ENCODE results near the gene SCGB1A1.
A peak's percentile ranks its signal among the peaks of the same experiment; 100 is the strongest.
"Not testable (repeated sequence)": the region's sequence is repeated elsewhere in the genome, so short reads cannot be mapped to it uniquely, and the experiment has no call there.

SCGB1A1 gene

DNA sequence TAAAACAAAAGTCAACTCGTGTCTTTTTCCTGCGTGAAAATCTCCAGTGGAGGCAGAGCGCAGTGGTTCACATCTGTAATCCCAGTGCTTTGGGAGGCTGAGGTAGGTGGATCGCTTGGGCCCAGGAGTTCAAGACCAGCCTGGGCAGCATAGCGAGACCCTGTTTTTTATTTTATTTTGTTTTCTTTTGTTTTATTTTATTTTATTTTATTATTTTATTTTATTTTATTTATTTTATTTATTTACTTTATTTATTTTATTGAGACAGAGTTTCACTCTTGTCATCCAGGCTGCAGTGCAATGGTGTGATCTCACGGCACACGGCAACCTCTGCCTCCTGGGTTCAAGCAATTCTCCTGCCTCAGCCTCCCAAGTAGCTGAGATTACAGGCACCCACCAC, 31.1 kb downstream of the SCGB1A1 start:
- DNase-seq (ENCODE audit: low spot score), result not testable (repeated sequence)

DNA sequence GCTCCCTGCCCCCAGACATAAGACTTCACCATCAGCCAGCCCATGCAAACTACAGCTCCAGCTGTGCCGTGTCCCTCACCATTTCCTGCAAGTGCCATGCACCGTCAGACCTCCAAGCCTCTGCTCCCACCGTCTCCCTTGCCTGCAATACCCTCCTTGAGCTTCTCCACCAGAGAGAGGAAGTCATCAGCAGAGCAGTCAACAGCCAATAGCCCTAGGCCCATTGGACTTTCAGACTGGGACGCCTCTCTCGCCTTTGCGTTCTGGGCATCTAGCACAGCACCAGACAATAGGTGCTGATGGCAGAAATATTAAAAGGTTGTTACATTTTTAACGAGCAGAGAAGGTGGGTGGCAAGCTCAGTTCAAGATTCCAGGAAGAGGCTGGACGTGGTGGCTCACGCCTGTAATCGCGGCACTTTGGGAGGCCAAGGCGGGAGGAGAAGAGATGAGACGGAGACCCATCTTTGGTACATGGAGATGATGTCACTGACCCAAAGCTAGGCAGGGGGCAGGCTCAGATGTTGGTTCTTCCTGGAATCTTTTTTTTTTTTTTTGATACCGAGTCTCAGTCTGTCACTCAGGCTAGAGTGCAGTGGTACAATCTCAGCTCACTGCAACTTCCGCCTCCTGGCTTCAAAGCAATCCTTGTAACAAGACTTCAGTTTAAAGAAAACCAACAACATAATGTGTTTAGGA, 31.9 kb downstream of the SCGB1A1 start:
- no peak for DNase-seq (ENCODE audit: low spot score)

- DNase-seq (ENCODE audit: low spot score), result no peak
Measured at GRCh38 chr11:62451241-62451621, 32.4 kb downstream of the SCGB1A1 start.

- no peak for DNase-seq (ENCODE audit: low spot score)
Measured at GRCh38 chr11:62452261-62452660, 33.4 kb downstream of the SCGB1A1 start.

GRCh38 chr11:62452839-62453468, 34.1 kb downstream of the SCGB1A1 start:
- no peak for DNase-seq (ENCODE audit: low spot score)

DNA sequence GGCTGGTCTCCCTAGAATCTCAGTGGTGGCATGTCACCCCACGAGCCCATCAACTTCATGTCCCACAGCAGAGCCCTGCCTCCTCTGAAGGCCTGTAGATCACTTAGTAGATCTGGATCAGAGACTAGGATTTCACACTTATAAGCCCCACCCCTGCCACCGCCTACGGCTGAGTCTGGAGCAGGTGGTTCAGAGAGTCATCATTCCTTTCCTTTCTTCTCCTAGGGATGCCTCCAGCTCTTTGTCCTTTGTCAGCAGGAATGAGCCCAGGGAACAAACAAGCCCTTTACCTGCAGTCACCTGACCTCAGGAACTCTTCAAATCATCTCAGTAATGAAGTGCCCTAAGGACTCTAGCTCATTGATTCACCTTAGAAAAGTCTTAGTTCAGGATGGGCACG, 37.8 kb downstream of the SCGB1A1 start:
- DNase-seq (ENCODE audit: low spot score), result no peak

- no peak for DNase-seq (ENCODE audit: low spot score)
Measured at GRCh38 chr11:62457478-62457877, 38.6 kb downstream of the SCGB1A1 start.

DNA sequence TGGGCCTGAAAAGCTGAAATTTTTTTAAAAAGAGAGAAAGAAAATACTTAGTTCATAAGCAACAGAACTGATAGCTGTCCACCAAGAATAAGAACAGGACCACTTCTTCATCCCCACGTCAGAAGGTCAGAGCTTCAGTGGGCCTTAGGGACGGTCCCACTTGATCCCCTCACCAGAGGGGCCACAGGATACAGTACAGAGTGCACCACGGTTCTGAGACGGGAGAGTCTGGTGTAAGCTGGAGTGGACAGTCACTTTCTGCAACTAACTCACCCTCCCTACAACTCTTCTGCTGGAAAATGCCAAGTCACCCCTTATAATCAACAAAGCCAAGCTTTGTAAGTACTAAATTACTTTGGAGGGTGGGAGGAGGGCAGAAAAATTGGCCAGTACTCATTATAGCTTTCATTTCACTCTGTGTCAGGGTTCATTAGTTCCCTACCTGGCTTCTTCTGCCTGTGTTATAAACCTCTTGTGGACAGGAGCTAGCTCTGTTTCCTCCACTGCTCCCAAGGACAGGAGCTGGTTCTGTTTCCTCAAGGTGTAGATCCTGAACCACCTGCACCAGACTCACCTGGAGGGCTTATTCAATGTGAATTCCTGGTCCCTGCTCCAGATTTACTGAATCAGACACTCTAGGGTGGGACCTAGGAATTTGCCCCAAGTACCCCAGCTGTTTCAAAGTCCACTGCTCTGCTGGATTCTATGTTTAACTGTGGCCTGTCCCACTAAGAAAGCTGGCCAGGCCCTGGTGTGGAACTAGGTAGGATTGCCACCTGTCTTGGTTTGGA, 39.6 kb downstream of the SCGB1A1 start:
- DNase-seq (ENCODE audit: low spot score), result no peak

DNA sequence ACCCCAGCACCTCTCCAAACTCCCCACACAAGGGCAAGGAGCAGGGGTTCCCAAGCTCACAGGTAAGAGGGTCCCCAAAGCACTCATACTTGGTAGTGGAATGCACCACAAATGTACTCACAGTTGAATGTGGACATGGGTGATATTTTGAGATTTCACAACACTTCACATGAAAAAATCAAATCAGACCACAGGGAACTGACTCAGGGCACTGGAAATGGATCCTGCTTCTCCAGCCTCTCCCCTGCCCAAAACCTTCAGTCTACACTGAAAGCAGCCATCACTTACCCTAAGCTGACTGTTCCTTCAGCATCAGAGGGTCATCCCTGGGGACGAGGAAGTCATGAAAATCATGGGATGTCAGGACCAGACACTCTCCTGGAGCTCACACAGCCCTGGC, 40.2 kb downstream of the SCGB1A1 start:
- no peak for DNase-seq (ENCODE audit: low spot score)

- no peak for DNase-seq (ENCODE audit: low spot score)
Measured at GRCh38 chr11:62461740-62462507, 43.1 kb downstream of the SCGB1A1 start.

DNA sequence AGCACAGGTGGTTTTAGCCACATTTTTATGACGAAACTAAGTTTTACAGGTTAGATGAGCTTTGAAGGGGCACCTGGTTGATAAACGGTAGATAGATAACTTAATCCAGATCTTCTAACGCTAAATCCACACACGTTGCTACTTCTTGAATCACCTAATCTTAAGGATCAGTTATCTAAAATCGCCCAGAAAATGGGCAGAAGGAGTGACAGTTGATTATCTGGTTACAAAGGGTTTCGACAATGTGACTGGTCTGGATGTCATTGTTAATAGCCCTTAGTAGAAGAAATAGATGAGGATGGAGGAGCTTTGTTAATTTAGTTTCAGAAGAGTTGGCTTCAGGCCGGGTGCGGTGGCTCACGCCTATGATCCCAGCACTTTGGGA, 43.7 kb downstream of the SCGB1A1 start:
- DNase-seq (ENCODE audit: low spot score), result no peak

DNA sequence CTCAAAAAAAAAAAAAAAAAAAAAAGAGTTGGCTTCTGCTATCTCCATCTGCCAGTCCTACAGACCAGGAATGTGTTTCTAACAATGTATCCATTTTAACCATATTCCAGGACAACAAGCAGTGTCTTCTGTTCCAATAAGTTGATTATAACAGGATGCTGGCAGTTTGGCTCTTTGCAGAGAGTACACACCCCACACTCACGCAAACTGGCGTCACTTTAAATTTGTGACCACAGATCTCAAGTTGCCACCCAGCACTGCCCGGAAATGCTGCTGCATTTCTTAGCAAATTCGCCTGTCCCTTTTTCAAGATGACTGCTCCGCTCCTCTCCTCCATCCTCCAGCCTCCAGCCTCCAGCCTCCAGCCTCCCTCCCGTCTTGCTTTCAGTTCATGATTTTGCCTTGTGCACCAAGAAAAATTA, 44.3 kb downstream of the SCGB1A1 start:
- DNase-seq (ENCODE audit: low spot score), result no peak

- DNase-seq (ENCODE audit: low spot score), result no peak
Measured at GRCh38 chr11:62464655-62465054, 45.8 kb downstream of the SCGB1A1 start.

GRCh38 chr11:62466444-62466843, 47.6 kb downstream of the SCGB1A1 start:
- DNase-seq (ENCODE audit: low spot score), result no peak

DNA sequence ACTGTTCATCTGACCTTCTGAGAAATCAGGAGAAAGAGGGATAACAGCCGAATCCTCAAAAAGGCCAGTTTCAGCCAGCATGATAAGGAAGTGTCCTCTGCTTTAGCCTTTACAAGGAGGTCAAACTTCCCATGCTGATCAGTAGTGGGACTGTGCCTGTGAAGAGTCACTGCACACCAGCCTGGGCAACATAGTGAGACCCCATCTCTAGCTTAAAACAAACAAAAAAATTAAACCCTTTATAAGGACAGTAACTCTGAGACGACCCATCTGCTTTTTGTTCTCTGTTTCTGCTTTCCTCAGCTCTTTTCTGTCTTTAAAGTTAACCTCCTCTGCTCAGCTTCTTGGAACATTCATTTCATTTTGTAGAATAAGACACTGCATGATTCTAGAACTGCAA, 49.7 kb downstream of the SCGB1A1 start:
- DNase-seq (ENCODE audit: low spot score), result no peak

- DNase-seq (ENCODE audit: low spot score), result no peak
Measured at GRCh38 chr11:62471603-62472002, 52.8 kb downstream of the SCGB1A1 start.

GRCh38 chr11:62472063-62472884, 53.4 kb downstream of the SCGB1A1 start:
- DNase-seq (ENCODE audit: low spot score), result peak; percentile 23

Measured in RKO (cell line).